D341Med (cell line): ENCODE results near the gene NPFFR1.
A peak's percentile ranks its signal among the peaks of the same experiment; 100 is the strongest.

ENCODE experiments used
- DNase-seq: peaks from one replicate; pipeline ENCODE4 v3.0.0; 2012; ENCODE audit warnings: low spot score

NPFFR1 gene, protein sequence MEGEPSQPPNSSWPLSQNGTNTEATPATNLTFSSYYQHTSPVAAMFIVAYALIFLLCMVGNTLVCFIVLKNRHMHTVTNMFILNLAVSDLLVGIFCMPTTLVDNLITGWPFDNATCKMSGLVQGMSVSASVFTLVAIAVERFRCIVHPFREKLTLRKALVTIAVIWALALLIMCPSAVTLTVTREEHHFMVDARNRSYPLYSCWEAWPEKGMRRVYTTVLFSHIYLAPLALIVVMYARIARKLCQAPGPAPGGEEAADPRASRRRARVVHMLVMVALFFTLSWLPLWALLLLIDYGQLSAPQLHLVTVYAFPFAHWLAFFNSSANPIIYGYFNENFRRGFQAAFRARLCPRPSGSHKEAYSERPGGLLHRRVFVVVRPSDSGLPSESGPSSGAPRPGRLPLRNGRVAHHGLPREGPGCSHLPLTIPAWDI

DNA sequence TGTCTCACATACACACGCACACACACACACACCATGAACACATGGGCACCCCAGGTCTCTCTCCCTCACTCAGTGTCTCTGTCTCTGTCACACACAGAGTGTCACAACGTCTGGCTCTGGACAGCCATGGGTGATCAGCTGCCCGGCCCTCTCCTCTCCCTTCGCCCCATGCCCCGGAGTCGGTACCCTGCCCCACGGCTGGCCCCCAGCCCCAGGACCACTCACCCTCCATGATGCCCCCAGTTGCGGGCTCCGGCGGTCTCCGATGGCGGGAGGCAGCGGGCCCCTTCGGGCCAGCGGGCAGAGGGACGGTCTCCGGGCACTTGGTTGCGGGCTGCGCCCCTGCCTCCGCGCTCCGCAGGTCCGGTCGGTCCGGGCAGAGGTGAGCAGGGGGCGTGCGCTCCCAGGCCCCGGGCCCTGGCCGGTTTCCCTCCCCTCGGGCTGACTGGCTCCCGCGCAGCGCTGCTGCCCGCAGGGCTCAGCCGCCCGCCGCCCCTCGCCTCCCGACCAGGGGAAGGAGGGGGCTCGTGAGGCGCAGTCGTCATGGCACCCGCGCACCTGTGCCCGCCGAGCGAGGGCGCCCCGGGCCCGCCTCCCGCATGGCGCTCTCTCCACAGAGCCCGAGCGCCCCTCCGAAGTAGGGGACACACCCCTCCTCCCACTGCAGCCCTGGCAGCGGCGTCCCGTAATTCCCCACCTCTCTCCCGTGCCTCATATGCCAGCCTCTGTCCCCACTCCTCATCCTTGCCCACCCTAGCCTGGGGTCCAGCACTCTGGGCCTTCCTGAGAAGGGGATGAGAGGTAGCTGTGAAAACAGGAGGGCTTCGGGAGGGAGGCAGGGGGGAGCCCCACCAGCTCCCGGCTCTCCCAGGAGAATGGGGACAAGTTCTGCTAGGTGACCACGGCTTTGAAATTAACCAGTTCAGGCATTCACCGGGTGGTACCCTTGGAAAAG, at the start of gene NPFFR1:
NPFFR1 (minus strand) TSS at position 560 of the 955 bp plus-strand sequence; CDS start at position 232, 328 bp downstream.
- peak; percentile 54 for DNase-seq

DNA sequence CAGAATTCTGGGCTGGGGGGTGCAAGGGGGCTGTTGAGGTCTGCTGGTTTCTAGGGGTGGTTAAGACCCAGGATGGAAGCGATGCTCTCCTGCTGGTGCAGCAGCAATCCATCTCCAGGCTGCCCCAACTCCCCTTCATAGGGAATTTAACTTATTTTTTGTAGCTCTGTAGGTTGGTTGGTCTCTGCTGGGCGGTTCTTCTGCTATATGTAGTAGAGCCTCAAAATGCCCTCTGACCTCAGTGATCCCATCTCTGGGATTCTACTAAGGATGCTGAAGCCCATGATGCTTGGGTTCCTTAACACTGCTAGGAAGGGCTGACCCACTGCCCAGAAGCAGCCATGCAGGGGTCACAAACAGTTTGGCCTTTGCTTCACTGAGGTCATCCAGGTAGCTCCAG, 49.5 kb upstream of the NPFFR1 start:
- DNase-seq, result no peak

DNA sequence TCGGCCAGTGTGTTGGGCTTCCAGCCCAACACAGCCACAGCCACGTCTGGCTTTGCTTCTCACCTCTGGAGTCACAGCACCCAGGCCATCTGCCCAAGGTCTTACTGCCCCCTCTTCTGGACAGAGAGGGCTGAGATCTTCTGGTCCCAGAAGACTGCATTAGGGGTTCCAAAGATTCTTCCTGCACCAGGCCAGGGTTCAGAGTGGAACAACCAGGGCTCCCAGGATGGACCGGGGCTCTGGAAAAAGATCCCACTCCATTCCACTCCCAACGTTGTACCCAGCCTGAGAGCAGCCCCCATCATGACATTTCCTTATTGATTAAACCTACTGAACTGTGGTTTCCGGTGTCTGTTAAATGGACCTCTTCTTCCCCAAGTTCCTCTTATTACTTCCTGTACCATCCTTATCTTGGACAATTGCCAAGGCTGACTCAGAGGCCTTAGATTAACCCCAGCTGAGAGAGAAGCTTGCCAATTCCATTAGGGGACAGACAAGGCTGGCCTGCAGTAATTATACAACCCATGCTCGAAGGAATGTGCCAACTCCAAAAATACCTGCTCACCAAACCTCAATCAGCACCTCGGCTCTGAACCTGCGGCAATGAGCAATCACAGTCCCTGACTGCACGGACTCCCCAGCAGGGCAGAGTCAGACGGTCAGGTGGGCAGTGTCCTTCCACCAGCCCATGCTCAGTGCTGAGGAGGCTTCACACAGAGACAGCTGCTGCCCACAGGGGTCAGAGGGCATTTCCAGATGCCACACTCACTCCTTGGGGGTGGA, 47.9 kb upstream of the NPFFR1 start:
- DNase-seq, result no peak

DNA sequence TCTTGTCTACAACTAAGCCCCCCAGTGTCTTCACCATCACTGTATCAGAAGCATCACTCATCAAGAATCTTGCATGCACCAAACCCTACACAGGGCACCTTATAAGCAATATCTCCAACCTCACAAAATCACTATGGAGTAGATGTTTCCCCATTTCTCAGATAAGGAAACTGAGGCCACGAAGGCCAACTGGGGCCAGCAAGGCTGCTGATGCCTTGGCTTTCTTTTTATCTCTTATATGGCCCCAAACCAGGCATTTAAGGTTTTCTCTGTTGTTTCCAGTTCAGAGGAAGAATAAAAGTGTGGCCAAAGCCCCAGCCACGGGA, 47.3 kb upstream of the NPFFR1 start:
- DNase-seq, result no peak

DNA sequence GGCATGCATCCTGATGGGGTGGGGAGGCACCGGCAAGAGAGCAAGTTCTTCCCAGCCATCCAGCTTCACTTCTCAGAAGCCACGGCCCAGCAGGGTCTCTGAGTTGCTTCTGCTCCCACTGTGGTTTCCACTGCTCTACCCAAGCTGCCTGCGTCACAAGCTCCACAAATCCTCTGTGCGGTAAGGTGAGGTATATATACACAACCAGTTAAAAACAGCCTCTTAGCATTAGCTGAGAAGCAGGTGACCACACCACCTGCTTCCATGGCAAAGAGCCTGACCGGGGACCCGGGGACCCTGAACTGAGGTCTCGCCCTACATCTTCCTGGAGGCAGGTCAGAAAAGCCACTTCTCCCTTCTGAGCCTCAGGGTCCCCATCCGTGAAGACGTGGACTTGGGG, 46.9 kb upstream of the NPFFR1 start:
- DNase-seq, result no peak

DNA sequence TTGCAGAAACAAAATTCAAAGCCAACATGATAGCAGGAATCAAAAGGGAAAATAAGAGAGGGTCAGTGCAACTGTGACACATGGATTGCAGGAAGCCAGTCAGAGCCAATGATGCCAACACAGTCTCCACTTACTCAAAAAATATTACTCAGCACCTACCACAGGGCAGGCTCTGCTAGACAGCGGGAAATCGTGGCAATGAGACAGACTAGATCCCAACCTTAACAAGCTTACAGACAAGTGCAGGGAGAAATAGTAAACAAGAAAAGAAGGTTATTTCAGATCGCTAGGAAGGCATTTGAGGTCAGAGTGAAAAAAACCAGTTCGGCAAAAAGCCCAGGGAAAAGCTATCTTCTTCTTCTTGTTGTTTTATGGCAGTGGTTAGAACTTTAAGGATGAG, 45.2 kb upstream of the NPFFR1 start:
- no peak for DNase-seq

DNA sequence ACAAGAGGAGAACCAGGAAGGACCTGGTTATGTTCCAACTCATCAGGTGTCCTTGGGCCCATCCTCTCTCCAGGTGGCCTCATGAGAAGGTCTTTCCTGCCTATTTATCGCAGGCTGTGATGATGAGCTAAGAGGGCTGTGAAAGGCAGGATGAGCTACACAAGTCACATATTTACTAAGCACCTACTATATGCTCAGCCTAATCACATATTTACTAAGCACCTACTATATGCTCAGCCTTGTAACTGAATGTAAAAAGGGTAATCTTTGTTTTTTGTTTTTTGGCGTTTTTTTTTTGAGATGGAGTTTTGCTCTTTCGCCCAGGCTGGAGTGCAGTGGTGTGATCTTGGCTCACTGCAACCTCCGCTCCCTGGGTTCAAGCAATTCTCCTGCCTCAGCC, 44.2 kb upstream of the NPFFR1 start:
- DNase-seq, result no peak

DNA sequence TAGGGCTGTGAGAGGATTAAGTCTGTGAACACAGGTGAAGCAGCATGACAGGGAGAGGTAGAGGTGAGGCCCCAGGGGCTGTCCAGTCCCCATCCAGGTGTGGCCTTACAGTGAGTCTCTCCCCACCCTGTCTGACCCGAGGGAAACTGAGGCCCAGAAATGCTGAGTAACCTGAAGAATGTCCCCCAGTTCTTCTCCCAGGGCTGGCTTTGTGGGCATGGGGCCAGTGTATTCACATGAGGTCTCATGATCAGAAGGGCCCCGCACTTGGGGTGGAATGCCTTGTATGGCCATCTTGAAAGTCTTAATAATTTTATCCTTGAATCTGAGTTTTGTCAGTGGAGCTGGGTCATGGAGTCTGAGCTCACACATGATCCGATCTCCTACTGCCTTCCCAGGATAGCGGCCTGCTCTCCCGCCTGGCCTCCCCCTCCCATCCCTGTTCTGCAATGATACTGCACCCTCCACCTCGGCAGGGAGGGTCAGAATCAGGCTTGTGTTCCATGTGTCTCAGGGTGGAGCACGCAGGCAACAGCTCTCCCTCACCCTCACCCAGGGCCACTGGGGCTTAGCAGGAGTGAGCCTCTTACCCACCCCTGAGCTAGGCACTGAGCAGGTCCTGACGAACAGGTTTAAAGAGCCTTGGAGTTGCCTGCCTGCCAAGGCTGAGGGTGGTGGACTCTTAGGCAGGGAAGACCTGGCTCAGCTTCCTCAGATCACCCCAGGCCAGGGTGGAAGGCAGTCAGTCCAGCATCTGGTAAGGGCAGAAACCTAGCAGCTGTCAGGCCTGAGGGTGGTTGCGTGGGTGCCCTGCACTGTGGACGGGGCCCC, 41.4 kb upstream of the NPFFR1 start:
- DNase-seq, result no peak

DNA sequence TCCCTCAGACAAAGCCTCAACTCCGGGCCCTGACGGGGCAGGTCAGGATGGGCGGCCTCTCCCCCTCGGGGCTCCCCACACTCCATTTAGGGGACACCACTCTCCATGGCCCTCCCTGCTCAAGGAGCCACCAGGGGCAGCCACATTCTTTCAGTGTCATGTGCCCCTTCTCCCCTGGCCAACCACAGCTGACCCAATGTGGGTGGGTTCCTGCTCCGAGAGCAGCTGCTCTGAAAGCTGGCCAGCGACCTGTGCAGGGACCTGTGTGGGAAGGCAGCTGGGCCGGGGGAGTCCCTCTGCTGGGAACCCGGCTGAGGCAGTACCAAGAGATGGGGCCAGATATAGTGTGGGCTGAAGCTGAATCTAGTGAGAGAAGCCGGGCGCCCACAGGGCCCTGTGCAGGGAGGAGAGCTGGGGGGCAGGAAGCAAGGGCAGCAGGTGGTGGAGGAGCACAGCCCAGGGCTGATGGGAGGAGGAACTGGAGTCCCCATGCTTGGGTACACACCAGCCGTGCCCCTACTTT, 40.6 kb upstream of the NPFFR1 start:
- no peak for DNase-seq

DNA sequence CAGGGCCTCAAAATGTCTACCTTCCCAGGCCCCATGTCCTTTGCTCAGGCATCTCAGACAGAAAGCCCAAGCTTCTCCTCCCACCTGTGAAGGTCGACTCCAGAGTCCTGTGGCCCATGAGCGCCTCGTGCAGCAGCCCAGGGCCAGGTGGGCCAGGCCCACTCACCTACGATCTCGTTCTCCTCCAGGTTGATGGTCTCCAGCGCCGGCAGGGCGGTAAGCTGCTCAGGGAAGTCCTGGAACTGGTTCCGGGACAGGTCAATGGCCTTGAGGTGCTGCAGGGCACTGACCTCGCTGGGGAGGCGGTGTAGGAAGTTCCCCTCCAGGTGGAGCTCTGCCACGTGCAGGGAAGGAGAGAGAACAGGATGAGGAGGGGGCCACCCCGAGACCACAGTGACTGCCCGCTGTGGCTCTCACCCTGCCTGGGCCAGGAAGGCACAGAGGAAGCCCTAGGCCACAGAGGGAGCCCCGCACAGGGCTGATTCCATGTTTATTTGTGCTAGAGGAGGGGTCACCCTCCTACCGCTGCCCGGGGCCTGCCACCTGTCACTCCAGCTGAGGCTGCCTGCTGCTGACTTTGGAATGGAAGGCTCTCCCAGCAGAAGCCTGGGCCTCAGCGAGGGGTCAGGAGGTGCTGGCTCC, 40.0 kb upstream of the NPFFR1 start:
- DNase-seq, result no peak

DNA sequence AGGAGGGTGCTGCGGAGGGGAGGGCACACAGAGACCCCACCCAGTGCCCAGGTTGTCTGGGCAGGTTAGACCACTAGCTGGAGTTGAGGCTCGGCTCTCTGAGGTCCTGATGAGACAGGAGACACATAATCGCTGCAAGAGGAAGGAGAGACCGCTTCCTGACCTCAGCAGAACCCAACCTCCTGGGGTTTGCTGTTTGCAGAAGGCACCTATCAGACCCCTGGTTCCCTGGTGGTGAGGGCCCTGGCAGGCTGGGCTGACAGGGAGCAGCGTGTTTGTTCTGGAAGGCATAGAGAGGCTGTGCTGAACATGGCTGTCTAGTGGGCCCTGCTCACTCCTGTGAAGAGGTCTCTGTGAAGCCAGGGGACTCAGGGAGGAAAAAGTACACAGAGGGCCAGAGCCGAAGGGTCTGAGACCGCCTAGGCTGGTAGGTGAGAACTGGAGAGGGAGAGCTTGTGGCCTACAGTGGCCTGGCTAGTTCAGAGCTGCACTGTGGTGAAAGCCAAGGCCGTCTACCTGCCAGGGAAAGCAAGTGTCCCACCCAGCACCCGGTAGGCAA, 39.4 kb upstream of the NPFFR1 start:
- no peak for DNase-seq

DNA sequence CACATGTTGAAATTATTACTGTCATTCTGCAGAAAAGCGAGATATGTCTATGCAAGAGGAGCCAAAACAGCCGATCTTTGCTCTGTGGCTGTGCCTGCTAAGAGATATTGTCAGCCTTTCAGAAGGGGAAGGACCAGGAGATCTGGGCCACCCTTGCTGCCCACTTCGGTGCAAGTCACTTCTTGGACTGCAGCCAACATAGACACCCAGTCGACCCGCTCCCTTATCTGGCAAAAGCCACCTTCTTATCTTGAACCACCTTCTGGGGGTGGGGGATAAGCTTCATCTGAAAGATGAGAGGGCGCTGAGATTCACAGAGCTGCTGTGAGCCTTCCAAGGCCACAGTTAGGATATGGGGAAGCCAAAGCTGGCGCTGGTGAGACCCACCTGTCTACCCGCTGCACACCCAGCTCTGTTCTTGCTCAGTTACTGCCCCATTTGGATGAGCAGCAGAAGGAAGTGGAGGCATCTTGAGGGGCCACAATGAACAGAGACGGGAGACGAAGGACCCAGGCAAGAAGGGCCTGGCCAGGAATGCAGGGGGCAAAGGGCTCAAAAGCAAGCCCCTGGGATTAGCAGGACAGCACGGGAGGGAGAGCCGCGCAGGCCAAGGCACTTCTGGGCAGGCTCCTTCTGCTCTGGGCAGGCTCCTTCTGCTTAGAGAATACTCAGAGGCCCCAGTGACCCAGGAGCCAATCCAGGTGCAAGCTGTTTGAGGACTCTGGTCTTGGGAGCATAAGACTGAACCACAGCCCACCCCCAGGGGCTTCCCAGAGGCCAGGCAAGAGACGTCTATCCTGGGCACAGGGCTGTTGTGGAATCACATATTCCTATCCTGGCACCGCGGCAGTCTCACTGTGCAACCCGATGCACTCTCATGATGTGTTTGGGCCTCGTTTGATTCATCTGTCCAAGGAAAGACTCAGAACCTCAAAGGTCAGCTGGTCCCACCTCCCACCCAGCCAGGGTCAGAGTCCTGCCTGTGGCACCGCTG, 38.4 kb upstream of the NPFFR1 start:
- DNase-seq, result no peak

DNA sequence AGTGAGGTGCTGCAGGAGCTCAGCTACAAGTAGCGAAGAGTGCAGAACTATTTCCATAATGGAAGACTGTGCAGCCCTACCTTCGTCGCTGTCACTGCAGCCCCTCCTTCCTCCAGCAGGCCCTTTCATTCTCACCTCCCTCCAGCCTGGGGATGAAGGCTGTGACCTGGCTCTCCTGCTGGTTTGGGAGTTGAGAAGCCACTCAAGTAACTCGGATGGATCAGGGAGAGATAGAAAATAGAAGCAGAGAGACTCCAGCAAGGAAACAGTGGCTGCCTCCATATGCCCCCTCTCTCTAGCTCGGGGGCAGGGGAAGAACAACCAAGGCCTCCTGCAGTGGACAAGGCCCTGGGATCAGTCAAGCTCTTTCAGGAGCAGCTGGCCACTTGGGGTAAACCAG, 37.4 kb upstream of the NPFFR1 start:
- DNase-seq, result no peak

DNA sequence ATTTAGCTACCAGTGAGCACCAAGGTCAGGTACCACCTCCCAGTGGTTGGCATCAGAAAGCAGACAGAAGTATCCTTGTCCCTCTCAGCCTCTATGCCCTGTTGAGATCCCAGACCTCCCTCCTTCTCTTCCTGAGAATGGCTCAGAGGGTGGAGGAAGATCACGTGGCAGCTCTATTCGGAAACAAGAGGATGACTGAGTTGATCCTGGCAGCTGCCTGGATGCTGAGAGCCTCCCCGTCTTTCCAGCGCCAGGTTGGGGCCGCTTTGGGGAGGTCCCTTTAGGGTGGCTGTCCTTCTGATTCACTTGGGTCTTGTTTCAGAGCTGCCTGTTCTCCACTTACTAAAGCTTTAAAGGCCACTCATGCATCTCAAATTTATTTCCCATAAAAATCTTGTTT, 36.9 kb upstream of the NPFFR1 start:
- no peak for DNase-seq

DNA sequence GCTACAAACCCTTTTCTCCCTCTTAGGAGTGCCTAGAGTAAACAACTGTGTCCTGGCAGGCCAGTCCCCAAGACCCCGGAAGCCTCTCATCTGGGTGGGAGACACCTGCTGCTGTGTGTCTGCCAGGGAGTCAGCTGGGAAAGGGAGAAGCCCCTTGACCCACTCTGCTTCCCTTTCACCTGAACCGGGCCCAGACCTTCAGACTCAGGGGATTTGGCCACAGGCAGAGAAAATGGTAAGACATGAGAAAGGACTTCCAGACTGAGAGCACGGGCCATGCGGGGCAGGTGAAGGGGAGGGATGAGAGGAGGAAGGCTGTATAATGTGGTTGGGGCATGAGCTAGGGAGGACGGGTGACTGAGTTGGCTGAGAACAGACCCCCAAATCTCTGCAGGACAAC, 36.0 kb upstream of the NPFFR1 start:
- no peak for DNase-seq

DNA sequence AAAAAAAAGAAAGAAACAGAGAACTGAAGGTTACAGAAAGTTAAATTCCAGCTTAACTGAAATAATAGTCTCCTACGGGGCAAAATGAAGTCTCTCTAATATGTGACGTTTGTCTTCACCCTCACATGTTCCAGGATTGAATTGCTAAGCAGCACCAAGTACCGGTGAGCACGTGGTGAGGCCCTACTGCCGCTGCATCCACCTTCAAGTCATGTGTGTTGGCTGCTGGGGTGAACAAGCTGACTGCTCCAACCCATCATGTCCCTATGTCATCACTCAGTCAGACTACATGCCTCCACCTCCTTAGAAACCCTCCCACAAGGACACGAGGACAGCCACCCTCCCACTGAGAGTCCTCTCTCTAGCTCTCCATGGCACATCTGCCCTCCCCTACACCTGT, 35.4 kb upstream of the NPFFR1 start:
- no peak for DNase-seq

DNA sequence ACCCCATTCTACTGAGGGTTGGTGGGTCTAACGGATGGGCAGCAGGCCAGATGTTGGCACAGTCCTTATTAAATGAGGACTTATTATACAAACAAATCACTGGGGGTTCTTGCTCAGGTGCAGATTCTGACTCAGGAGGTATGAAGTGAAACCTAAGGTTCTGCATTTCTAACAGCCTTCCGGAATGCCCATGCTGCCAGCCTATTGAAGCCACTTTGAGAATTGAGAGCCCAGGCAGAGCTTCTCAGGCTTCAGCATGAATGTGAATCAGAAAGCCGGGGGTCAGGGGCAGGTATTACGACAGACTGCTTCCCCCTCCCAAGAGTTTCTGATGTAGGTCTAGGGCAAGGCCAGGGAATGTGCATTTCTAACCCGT, 34.1 kb upstream of the NPFFR1 start:
- no peak for DNase-seq

DNA sequence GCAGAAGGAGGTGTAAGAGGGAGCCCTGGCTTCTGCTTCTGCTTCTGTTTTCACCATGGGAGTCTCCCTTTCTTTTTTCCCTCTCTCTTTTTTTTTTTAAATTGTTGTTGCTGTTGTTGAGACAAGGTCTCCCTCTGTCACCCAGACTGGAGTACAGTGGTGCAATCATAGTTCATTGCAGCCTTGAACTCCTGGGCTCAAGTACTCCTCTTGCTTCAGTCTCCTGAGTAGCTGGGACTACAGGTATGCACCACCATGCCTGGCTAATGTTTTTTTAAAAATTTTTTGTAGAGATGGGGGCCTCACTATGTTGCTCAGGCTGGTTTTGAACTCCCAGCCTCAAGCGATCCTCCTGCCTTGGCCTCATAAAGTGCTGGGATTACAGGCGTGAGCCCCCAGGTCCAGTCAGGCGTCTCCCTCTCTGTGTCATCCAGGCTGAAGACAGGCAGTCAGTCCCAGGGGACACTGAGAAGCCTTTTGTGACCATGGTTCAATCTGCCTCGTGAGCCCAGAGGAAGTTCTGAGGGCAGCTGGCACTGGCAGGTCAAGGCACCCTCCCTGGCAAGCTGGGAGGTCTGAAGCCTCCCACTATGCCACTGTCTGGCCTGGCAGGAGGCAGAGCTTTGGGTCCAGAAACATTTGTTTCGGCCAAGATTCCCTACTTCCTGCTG, 33.6 kb upstream of the NPFFR1 start:
- no peak for DNase-seq

DNA sequence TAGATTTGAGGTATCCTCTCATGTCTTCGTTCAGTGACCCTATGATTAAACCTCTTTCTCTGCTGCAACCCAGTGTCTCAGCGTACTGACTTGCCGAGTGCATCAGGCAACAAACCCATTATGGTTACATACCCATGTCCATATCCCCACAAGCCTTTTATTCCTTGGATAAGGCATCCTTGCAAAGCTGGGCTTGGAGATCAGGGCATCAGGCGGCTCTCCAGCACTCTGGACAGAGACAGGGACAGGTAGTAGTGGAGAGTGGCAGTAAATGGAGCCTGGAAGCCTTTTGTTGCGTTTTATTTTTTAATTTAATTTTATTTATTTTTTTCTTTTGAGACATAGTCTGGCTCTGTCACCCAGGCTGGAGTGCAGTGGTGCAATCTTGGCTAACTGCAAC, 32.0 kb upstream of the NPFFR1 start:
- no peak for DNase-seq
